Neural progenitor cell (in vitro differentiated cells): ENCODE results near the gene MYO15B. TPM values are rescaled to one million over a fixed set of nuclear protein-coding genes. Genes with fewer than 3 reads are reported as not detected.

ENCODE experiments used
- DNase-seq: peaks from one replicate; pipeline ENCODE4 v3.0.0-alpha.2; 2016; ENCODE audit warnings: low spot score
- H2AFZ ChIP-seq: fragments of 200-600 bp; sonication (generic); replicated peaks from 2 replicates; pipeline ENCODE4 v1.6.1; 2016; ENCODE audit warnings: antibody characterized with exemption
- H3F3A ChIP-seq: fragments of 200-600 bp; sonication (generic); 2 replicates; pipeline ENCODE4 v1.6.1; 2016; ENCODE audit warnings: antibody characterized with exemption, low read depth
- H3K27ac ChIP-seq: fragments of 200-600 bp; sonication (generic); 2 replicates; pipeline ENCODE4 v1.5.1; 2016; ENCODE audit warnings: mild to moderate bottlenecking
- H3K27me3 ChIP-seq: fragments of 200-600 bp; sonication (generic); 2 replicates; pipeline ENCODE4 v1.6.1; 2016; ENCODE audit warnings: mild to moderate bottlenecking, moderate library complexity
- H3K36me3 ChIP-seq: fragments of 200-600 bp; sonication (generic); 2 replicates; pipeline ENCODE4 v1.5.1; 2016
- H3K4me1 ChIP-seq: fragments of 200-600 bp; sonication (generic); 2 replicates; pipeline ENCODE4 v1.6.1; 2016; ENCODE audit warnings: mixed run types
- H3K4me2 ChIP-seq: fragments of 200-600 bp; sonication (generic); 2 replicates; pipeline ENCODE4 v1.6.1; 2016
- H3K4me3 ChIP-seq: fragments of 200-600 bp; sonication (generic); 2 replicates; pipeline ENCODE4 v1.5.1; 2016
- H3K79me2 ChIP-seq: fragments of 200-600 bp; sonication (generic); 2 replicates; pipeline ENCODE4 v1.6.1; 2016; ENCODE audit warnings: low read depth
- H3K9ac ChIP-seq: fragments of 200-600 bp; sonication (generic); 2 replicates; pipeline ENCODE4 v1.6.1; 2016
- H3K9me3 ChIP-seq: fragments of 200-600 bp; sonication (generic); 2 replicates; pipeline ENCODE4 v1.5.1; 2016; ENCODE audit warnings: low read depth
- H4K20me1 ChIP-seq: fragments of 200-600 bp; sonication (generic); 2 replicates; pipeline ENCODE4 v1.6.1; 2016; ENCODE audit warnings: low read depth
- H3K27ac Mint-ChIP-seq: 3 replicates; pipeline ENCODE4 v1.8.0; 2021; ENCODE audit warnings: mixed read lengths
- H3K27me3 Mint-ChIP-seq: 2 replicates; pipeline ENCODE4 v1.8.0; 2022; ENCODE audit warnings: low read depth, mild to moderate bottlenecking, inconsistent platforms, moderate library complexity, mixed read lengths; ENCODE audit not compliant: insufficient read depth
- H3K36me3 Mint-ChIP-seq: 3 replicates; pipeline ENCODE4 v1.8.0; 2021; ENCODE audit warnings: mixed read lengths
- H3K4me1 Mint-ChIP-seq: 3 replicates; pipeline ENCODE4 v1.8.0; 2021; ENCODE audit warnings: mixed read lengths
- H3K4me3 Mint-ChIP-seq: 3 replicates; pipeline ENCODE4 v1.8.0; 2021; ENCODE audit warnings: mild to moderate bottlenecking, moderate library complexity, mixed read lengths
- H3K9me3 Mint-ChIP-seq: 3 replicates; pipeline ENCODE4 v1.8.0; 2020; ENCODE audit warnings: mixed read lengths
- EZH2 ChIP-seq: fragments of 200-600 bp; sonication (generic); IDR thresholded peaks from 2 replicates; pipeline ENCODE4 v1.6.1; 2017; ENCODE audit warnings: antibody characterized with exemption, mild to moderate bottlenecking, moderate library complexity
- EZH2phosphoT487 ChIP-seq: fragments of 200-600 bp; sonication (generic); IDR thresholded peaks from 2 replicates; pipeline ENCODE4 v1.6.1; 2017; ENCODE audit warnings: antibody characterized with exemption
- total RNA-seq: library from RNA; depleted of rRNA; stranded (reverse); fragments of >200 nt; gene quantifications from 2 replicates; pipeline ENCODE4 v1.2.3, GENCODE V29; 2015; ENCODE audit warnings: low replicate concordance
- TF ChIP-seq, protein P1 (sequence below): fragments of 200-600 bp; sonication (generic); IDR thresholded peaks from 2 replicates; pipeline ENCODE4 v1.5.1; 2017; ENCODE audit warnings: antibody characterized with exemption, mild to moderate bottlenecking

MYO15B gene
- total RNA-seq, 1 donor from 2014 or later: 10.2 TPM

DNA sequence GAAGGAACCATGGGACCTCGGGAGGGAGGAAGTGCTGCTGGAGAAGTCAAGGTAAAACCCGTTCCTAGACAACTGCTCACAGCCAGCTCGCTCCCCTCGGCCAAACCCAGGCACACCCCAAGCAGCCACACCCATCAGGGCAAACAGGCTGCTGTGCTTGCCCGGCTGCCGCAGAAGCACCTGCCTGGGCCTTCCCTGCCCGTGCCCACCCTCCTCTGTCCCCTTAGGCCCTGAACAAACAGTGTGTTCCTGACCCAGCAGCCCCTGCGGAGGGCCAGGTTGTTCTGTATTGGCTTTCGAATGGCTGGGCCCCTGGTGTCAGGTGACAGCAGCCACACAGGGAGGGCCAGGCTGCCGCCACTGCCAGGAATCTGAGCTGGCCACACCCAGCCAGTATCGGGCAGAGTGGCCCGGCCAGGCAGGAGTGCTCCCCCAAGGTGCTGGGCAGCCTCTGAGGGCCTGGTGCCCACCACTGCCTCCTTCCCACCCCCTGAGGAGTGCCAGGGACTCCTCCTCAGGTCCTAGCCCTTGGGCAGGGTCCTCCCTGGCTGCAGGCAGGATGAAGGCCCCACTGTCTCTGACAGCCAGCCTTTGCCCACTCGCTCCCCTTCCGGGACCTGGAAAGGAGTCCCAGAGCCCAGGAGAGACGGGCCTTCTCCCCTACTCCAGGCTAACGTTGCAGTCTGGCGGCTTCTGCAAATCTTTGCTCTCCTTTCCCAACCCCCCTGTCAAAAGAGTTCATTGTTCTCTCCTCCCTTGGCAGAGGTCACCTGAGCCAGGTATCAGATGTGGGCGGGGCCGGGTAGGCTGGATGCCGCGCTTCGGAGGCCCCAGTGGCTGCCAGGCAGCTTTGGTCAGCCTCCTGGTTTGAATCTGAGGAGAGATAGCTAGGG is 38.1 kb upstream of the MYO15B start:
- Mint-ChIP-seq H3K4me1 (peaks cover 16% of the 10 kb centered on the region), H3K27ac (no peak overlapping the region), H3K27me3 (peaks cover 3% of the 10 kb centered on the region), H3K4me3 (no peak overlapping the region), H3K9me3 (no peaks in the 10 kb centered on the region), H3K36me3 (no peaks in the 10 kb centered on the region)
- Histone ChIP-seq H3K9me3 (no peaks in the 10 kb centered on the region), H3K9ac (peak overlapping the region; percentile 46), H3F3A (peaks cover 11% of the 10 kb centered on the region), H3K36me3 (no peaks in the 10 kb centered on the region), H3K4me1 (peaks cover 25% of the 10 kb centered on the region), H3K27ac (peak overlapping the region; percentile 65), H4K20me1 (no peaks in the 10 kb centered on the region), H3K4me2 (peak overlapping the region; percentile 75), H2AFZ (peak overlapping the region; percentile 58), H3K27me3 (no peaks in the 10 kb centered on the region), H3K79me2 (no peaks in the 10 kb centered on the region), H3K4me3 (peak overlapping the region; percentile 34)
- DNase-seq: peak; percentile 82
- TF ChIP-seq EZH2: no peak
- TF ChIP-seq, protein P1, sequence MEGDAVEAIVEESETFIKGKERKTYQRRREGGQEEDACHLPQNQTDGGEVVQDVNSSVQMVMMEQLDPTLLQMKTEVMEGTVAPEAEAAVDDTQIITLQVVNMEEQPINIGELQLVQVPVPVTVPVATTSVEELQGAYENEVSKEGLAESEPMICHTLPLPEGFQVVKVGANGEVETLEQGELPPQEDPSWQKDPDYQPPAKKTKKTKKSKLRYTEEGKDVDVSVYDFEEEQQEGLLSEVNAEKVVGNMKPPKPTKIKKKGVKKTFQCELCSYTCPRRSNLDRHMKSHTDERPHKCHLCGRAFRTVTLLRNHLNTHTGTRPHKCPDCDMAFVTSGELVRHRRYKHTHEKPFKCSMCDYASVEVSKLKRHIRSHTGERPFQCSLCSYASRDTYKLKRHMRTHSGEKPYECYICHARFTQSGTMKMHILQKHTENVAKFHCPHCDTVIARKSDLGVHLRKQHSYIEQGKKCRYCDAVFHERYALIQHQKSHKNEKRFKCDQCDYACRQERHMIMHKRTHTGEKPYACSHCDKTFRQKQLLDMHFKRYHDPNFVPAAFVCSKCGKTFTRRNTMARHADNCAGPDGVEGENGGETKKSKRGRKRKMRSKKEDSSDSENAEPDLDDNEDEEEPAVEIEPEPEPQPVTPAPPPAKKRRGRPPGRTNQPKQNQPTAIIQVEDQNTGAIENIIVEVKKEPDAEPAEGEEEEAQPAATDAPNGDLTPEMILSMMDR: no peak
- TF ChIP-seq EZH2phosphoT487: no peak

DNA sequence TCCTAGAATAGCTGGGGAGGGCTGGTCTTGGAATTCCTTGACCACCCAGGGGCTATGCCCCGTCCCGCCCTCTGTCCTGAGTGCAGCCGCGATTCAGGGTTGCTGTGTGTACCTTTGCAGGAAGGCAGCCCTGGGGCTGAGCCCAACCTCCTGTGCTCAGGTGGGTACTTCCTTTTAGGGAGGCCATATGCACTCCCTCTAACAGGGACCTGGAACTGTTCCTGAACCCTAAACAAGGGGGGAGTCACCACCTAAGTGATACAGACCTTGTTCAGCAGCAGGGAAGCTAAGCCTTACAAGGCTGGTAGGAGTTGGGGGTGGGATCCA is 37.5 kb upstream of the MYO15B start:
- H3K4me3 ChIP-seq: peak overlapping the region; percentile 34
- H4K20me1 ChIP-seq: no peaks in the 10 kb centered on the region
- H2AFZ ChIP-seq: peak overlapping the region; percentile 58
- Mint-ChIP-seq H3K9me3 (no peaks in the 10 kb centered on the region), H3K36me3 (no peaks in the 10 kb centered on the region), H3K27ac (no peak overlapping the region), H3K27me3 (peaks cover 3% of the 10 kb centered on the region), H3K4me1 (peaks cover 16% of the 10 kb centered on the region), H3K4me3 (no peak overlapping the region)
- peak; percentile 26 for DNase-seq
- H3K27ac ChIP-seq: no peak overlapping the region
- peak overlapping the region; percentile 75 for H3K4me2 ChIP-seq
- no peaks in the 10 kb centered on the region for H3K27me3 ChIP-seq
- peaks cover 11% of the 10 kb centered on the region for H3F3A ChIP-seq
- no peak for TF ChIP-seq EZH2phosphoT487
- TF ChIP-seq, protein P1: no peak
- TF ChIP-seq EZH2: no peak
- no peaks in the 10 kb centered on the region for H3K36me3 ChIP-seq
- peaks cover 25% of the 10 kb centered on the region for H3K4me1 ChIP-seq
- H3K79me2 ChIP-seq: no peaks in the 10 kb centered on the region
- H3K9me3 ChIP-seq: no peaks in the 10 kb centered on the region
- peak overlapping the region; percentile 46 for H3K9ac ChIP-seq

DNA sequence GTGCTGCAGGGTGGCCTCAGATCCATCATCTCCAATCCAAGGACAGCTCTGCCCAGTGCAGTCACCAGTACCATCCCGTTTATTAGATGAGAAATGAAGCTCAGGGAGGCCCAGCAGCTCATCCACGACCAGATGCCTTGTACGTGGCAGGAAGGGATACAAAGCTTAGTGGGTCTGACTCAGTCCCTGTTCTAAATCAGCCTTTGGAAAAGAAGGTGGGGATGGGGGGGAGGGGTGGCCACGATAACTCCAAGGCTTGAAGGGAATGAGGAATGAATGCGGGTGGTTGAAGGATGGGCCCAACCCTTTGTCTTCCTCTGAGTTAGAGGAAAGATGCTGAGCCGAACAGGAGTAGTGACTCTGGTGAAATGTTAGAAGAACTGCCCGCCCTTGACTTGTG is 36.3 kb upstream of the MYO15B start:
- Histone ChIP-seq H4K20me1 (no peaks in the 10 kb centered on the region), H3K9me3 (no peaks in the 10 kb centered on the region), H3K27me3 (no peaks in the 10 kb centered on the region), H2AFZ (no peak overlapping the region), H3K79me2 (no peaks in the 10 kb centered on the region), H3K27ac (no peak overlapping the region), H3K4me3 (no peak overlapping the region), H3K4me1 (peaks cover 25% of the 10 kb centered on the region), H3K36me3 (no peaks in the 10 kb centered on the region), H3K9ac (no peak overlapping the region), H3F3A (peaks cover 11% of the 10 kb centered on the region), H3K4me2 (no peak overlapping the region)
- Mint-ChIP-seq H3K9me3 (no peaks in the 10 kb centered on the region), H3K27ac (no peak overlapping the region), H3K27me3 (peaks cover 6% of the 10 kb centered on the region), H3K36me3 (no peaks in the 10 kb centered on the region), H3K4me3 (no peak overlapping the region), H3K4me1 (peaks cover 16% of the 10 kb centered on the region)
- TF ChIP-seq EZH2 (no peak), EZH2phosphoT487 (no peak)
- no peak for DNase-seq
